GM23338 (cell line): Measurements from ENCODE around the gene NIPAL4. TPM values are rescaled to one million over a fixed set of nuclear protein-coding genes. Genes with fewer than 3 reads are reported as not detected.

Experiments used
- ATAC-seq: fragments of 200-7000 bp; cut with Tn5 transposase; 3 replicates; pipeline ENCODE4 v1.9.1; 2020
- DNase-seq: peaks from one replicate; pipeline ENCODE4 v3.0.0-alpha.2; 2015; ENCODE audit warnings: low spot score
- H2AFZ ChIP-seq: fragments of 200-600 bp; sonication (generic); 2 replicates; pipeline ENCODE4 v1.8.0; 2016; ENCODE audit warnings: antibody characterized with exemption, mild to moderate bottlenecking, moderate library complexity
- H3F3A ChIP-seq: fragments of 200-600 bp; sonication (generic); replicated peaks from 2 replicates; pipeline ENCODE4 v1.8.0; 2017; ENCODE audit warnings: antibody characterized with exemption, mixed run types, low read depth
- H3K27ac ChIP-seq: fragments of 200-600 bp; sonication (generic); 2 replicates; pipeline ENCODE4 v1.6.1; 2016; ENCODE audit warnings: low read depth
- H3K27me3 ChIP-seq: fragments of 200-600 bp; sonication (generic); 2 replicates; pipeline ENCODE4 v1.8.0; 2016; ENCODE audit warnings: mild to moderate bottlenecking, mixed run types, moderate library complexity; ENCODE audit not compliant: insufficient read depth
- H3K36me3 ChIP-seq: fragments of 200-600 bp; sonication (generic); 2 replicates; pipeline ENCODE4 v1.8.0; 2016; ENCODE audit warnings: mild to moderate bottlenecking; ENCODE audit not compliant: insufficient read depth
- H3K4me1 ChIP-seq: fragments of 200-600 bp; sonication (generic); 2 replicates; pipeline ENCODE4 v1.8.0; 2016; ENCODE audit warnings: mild to moderate bottlenecking, moderate library complexity; ENCODE audit not compliant: insufficient read depth
- H3K4me2 ChIP-seq: fragments of 200-600 bp; sonication (generic); 2 replicates; pipeline ENCODE4 v1.7.1; 2017; ENCODE audit warnings: mixed run types
- H3K4me3 ChIP-seq: fragments of 200-600 bp; sonication (generic); 2 replicates; pipeline ENCODE4 v1.6.1; 2016; ENCODE audit warnings: mixed run types
- H3K79me2 ChIP-seq: fragments of 200-600 bp; sonication (generic); replicated peaks from 2 replicates; pipeline ENCODE4 v1.8.0; 2017; ENCODE audit warnings: mild to moderate bottlenecking; ENCODE audit not compliant: insufficient read depth
- H3K9me2 ChIP-seq: fragments of 200-600 bp; sonication (generic); 2 replicates; pipeline ENCODE4 v1.8.0; 2017; ENCODE audit not compliant: insufficient read depth
- H4K20me1 ChIP-seq: fragments of 200-600 bp; sonication (generic); replicated peaks from 2 replicates; pipeline ENCODE4 v1.8.0; 2017; ENCODE audit warnings: mild to moderate bottlenecking; ENCODE audit not compliant: insufficient read depth
- H3K27ac Mint-ChIP-seq: 2 replicates; pipeline ENCODE4 v1.8.0; 2020; ENCODE audit warnings: inconsistent platforms, mild to moderate bottlenecking, moderate library complexity, mixed read lengths
- H3K27me3 Mint-ChIP-seq: 3 replicates; pipeline ENCODE4 v1.8.0; 2022; ENCODE audit warnings: low read depth, mild to moderate bottlenecking, moderate library complexity, mixed read lengths, inconsistent platforms; ENCODE audit not compliant: insufficient read depth, poor library complexity
- H3K36me3 Mint-ChIP-seq: 3 replicates; pipeline ENCODE4 v1.8.0; 2021; ENCODE audit warnings: low read depth, mild to moderate bottlenecking, inconsistent platforms, moderate library complexity, mixed read lengths
- H3K4me1 Mint-ChIP-seq: 3 replicates; pipeline ENCODE4 v1.8.0; 2020; ENCODE audit warnings: mild to moderate bottlenecking, inconsistent platforms, mixed read lengths
- H3K4me3 Mint-ChIP-seq: 3 replicates; pipeline ENCODE4 v1.8.0; 2021; ENCODE audit warnings: moderate library complexity, mild to moderate bottlenecking, inconsistent platforms, mixed read lengths
- H3K9me3 Mint-ChIP-seq: 3 replicates; pipeline ENCODE4 v1.8.0; 2020; ENCODE audit warnings: moderate library complexity, mild to moderate bottlenecking, inconsistent platforms, mixed read lengths
- CTCF ChIP-seq, 2 experiments: fragments of 200-600 bp in 1 of 2; sonication (generic) in 1 of 2; conservative IDR thresholded peaks; 2 replicates each; pipeline versions ENCODE4 v1.5.1 to v1.6.1; 2016 to 2017; ENCODE audit warnings: antibody characterized with exemption in 2 of 2, low read depth in 2 of 2, mild to moderate bottlenecking in 2 of 2, moderate library complexity in 1 of 2
- ETS1 ChIP-seq: IDR thresholded peaks from 2 replicates; pipeline ENCODE4 v1.6.1; 2016; ENCODE audit warnings: antibody characterized with exemption
- STAT1 ChIP-seq: IDR thresholded peaks from one replicate; pipeline ENCODE4 v1.6.1; 2016; ENCODE audit warnings: antibody characterized with exemption; ENCODE audit not compliant: unreplicated experiment
- ZNF462 ChIP-seq: fragments of 250-450 bp; sonication (Bioruptor Pico); IDR thresholded peaks from 2 replicates; pipeline ENCODE4 v1.5.0; 2020; ENCODE audit warnings: mild to moderate bottlenecking, moderate library complexity
- polyA plus RNA-seq: library from polyadenylated mRNA; unstranded; fragments of >200 nt; fragmentation: Nextera tagmentation; extraction: Ambion mirVana; gene quantifications from 2 replicates; pipeline ENCODE4 v1.2.1, GENCODE V29; 2016
- total RNA-seq: library from RNA; depleted of rRNA; stranded (reverse); fragments of >200 nt; shearing (Covaris generic); gene quantifications from 2 replicates; pipeline ENCODE4 v1.2.3, GENCODE V29; 2014

The NIPAL4 gene
- total and polyA plus RNA-seq, 2 experiments from 2014 or later = 0.21 TPM; not detected in 1

GRCh38 chr5:157444224-157444623, 15.8 kb upstream of the NIPAL4 start:
- H3K4me1 ChIP-seq = no peaks in the 10 kb centered on the region
- H3K4me2 ChIP-seq = no peak overlapping the region
- H3K36me3 ChIP-seq = no peaks in the 10 kb centered on the region
- H3K9me3 Mint-ChIP-seq = no peaks in the 10 kb centered on the region; the same call in 2 of the 3 replicates
- H3K4me1 Mint-ChIP-seq = no peaks in the 10 kb centered on the region; the same call in 1 of the 3 replicates
- H3K27me3 ChIP-seq = no peaks in the 10 kb centered on the region
- no peaks in the 10 kb centered on the region for H3K27me3 Mint-ChIP-seq
- no peak for DNase-seq
- no peak overlapping the region for H3K27ac ChIP-seq
- no peaks in the 10 kb centered on the region for H3K79me2 ChIP-seq
- no peaks in the 10 kb centered on the region for H3F3A ChIP-seq
- no peak overlapping the region for H3K4me3 Mint-ChIP-seq
- no peak overlapping the region for H3K27ac Mint-ChIP-seq
- H3K4me3 ChIP-seq = no peak overlapping the region
- TF ChIP-seq ZNF462 (CRISPR knock-in tag) = no peak
- TF ChIP-seq CTCF (conservative IDR thresholded peaks at IDR 0.05; ENCODE audit: low read depth in 2 of 2) = 0 out of 4 replicates have a peak, but pooled peaks of 1 of the 2 experiments have one; percentile 17
- H4K20me1 ChIP-seq = no peaks in the 10 kb centered on the region
- no peaks in the 10 kb centered on the region for H3K36me3 Mint-ChIP-seq
- H2AFZ ChIP-seq = peak overlapping the region; percentile 59
- H3K9me2 ChIP-seq = no peaks in the 10 kb centered on the region
- ATAC-seq = no peak

GRCh38 chr5:157445745-157446411, 14.1 kb upstream of the NIPAL4 start:
- DNase-seq = no peak
- Histone ChIP-seq H3K27me3 (no peaks in the 10 kb centered on the region), H3K9me2 (no peaks in the 10 kb centered on the region), H2AFZ (no peak overlapping the region), H3K36me3 (no peaks in the 10 kb centered on the region), H3K4me1 (no peaks in the 10 kb centered on the region), H3K4me2 (no peak overlapping the region), H3K79me2 (no peaks in the 10 kb centered on the region), H3F3A (no peaks in the 10 kb centered on the region), H3K27ac (no peak overlapping the region), H4K20me1 (no peaks in the 10 kb centered on the region), H3K4me3 (no peak overlapping the region)
- ATAC-seq = no peak
- H3K4me1 Mint-ChIP-seq = no peaks in the 10 kb centered on the region; the same call in 1 of the 3 replicates
- no peaks in the 10 kb centered on the region for H3K27me3 Mint-ChIP-seq
- H3K9me3 Mint-ChIP-seq = no peaks in the 10 kb centered on the region
- no peaks in the 10 kb centered on the region for H3K36me3 Mint-ChIP-seq
- H3K27ac Mint-ChIP-seq = no peak overlapping the region
- no peak overlapping the region for H3K4me3 Mint-ChIP-seq
- TF ChIP-seq STAT1 = no peak
- TF ChIP-seq ETS1 = no peak
